Thoracic aorta (tissue), 2 donors: Measurements from ENCODE around the gene BCDIN3D. TPM values are rescaled to one million over a fixed set of nuclear protein-coding genes. Genes with fewer than 3 reads are reported as not detected.

Experiments used
- ATAC-seq: fragments of 150-250 bp; one replicate; pipeline ENCODE4 v1.8.0; 2017; ENCODE audit warnings: low read depth; ENCODE audit not compliant: insufficient number of reproducible peaks, low FRiP score
- DNase-seq: peaks from one replicate; pipeline ENCODE4 v3.0.0-alpha.2; 2020; ENCODE audit warnings: low spot score
- H3K27ac ChIP-seq, 2 donors: fragments of 200-600 bp; sonication (generic); 1 replicate in 1 of 2; 2 replicates in 1 of 2; pipeline ENCODE4 v1.5.1; 2016; ENCODE audit warnings: mild to moderate bottlenecking in 2 of 2, moderate library complexity in 2 of 2
- H3K27me3 ChIP-seq: fragments of 200-600 bp; sonication (generic); replicated peaks from 2 replicates; pipeline ENCODE4 v1.6.0; 2016; ENCODE audit warnings: mild to moderate bottlenecking; ENCODE audit not compliant: insufficient read depth
- H3K36me3 ChIP-seq: fragments of 200-600 bp; sonication (generic); one replicate; pipeline ENCODE4 v1.5.1; 2016
- H3K4me1 ChIP-seq, 2 donors: fragments of 200-600 bp; sonication (generic); 1 replicate in 1 of 2; 2 replicates in 1 of 2; pipeline versions ENCODE4 v1.5.1 to v1.6.0; 2016; ENCODE audit warnings: low read depth in 2 of 2, mild to moderate bottlenecking in 1 of 2; ENCODE audit not compliant: control insufficient read depth in 1 of 2
- H3K4me3 ChIP-seq: fragments of 200-600 bp; sonication (generic); 2 replicates; pipeline ENCODE4 v1.5.1; 2016; ENCODE audit warnings: mild to moderate bottlenecking
- H3K9me3 ChIP-seq: fragments of 200-600 bp; sonication (generic); 2 replicates; pipeline ENCODE4 v1.5.1; 2016
- total RNA-seq, 2 donors: library from RNA; depleted of rRNA; stranded (reverse); fragments of >200 nt; gene quantifications; one replicate each; pipeline versions ENCODE4 v1.1.0 to v1.2.3, GENCODE V29; 2016
- TF ChIP-seq, protein P1 (sequence below): fragments of 200-600 bp; sonication (generic); IDR thresholded peaks from one replicate; pipeline ENCODE4 v1.5.1; 2019; ENCODE audit warnings: antibody characterized with exemption

BCDIN3D gene, protein sequence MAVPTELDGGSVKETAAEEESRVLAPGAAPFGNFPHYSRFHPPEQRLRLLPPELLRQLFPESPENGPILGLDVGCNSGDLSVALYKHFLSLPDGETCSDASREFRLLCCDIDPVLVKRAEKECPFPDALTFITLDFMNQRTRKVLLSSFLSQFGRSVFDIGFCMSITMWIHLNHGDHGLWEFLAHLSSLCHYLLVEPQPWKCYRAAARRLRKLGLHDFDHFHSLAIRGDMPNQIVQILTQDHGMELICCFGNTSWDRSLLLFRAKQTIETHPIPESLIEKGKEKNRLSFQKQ
- 1 to 10 TPM; 1.6 to 2.7 TPM for total RNA-seq

DNA sequence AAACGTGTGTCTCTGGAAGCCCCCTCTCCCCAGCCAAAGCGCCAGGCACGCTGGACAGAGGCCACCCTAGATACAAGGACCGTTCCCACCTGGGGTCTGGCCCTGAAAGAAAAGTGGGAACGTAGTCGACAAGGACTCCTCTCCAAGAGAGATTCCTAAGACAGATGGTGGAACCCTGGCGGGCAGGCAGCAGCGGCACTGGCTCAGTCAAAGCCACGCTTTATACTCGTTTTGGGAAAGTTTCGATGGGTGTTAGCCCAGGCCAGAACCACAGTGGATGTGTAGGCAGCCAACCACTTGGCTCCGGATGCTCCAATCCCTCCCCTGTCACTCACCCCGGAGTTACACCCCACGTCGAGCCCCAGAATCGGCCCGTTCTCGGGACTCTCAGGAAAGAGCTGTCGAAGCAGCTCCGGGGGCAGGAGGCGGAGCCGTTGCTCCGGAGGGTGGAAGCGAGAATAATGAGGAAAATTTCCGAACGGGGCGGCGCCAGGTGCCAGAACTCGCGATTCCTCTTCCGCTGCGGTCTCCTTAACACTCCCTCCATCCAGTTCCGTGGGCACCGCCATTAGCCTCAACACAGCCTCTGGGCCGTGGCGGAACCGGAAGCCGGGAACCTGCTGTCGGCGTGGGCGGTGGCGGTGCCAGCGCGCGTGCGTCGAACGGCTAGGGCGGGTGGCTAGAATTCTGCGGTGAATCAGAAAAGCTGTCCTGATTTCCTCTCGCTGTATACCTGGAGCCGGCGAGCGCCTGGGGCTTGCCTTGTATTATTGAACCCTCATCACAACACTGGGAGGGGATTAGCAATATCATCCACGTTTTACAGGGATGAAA lies at the start of gene BCDIN3D:
TSS of gene BCDIN3D (minus strand) at position 588 of the 834 bp plus-strand sequence. CDS start at position 569, 19 bp downstream.
- peak within 1 kb of the TSS; percentile 92 to 93 for H3K27ac ChIP-seq
- H3K4me3 ChIP-seq: peak within 1 kb of the TSS; percentile 74
- no peaks in the 10 kb centered on the region for H3K9me3 ChIP-seq
- DNase-seq (peak; percentile 77), ATAC-seq (peak; percentile 71)
- no peaks in the 10 kb centered on the region for H3K27me3 ChIP-seq
- H3K36me3 ChIP-seq: no peaks in the 10 kb centered on the region
- peaks cover 8 to 14% of the 10 kb centered on the region in 2 donors for H3K4me1 ChIP-seq
- TF ChIP-seq, protein P1, sequence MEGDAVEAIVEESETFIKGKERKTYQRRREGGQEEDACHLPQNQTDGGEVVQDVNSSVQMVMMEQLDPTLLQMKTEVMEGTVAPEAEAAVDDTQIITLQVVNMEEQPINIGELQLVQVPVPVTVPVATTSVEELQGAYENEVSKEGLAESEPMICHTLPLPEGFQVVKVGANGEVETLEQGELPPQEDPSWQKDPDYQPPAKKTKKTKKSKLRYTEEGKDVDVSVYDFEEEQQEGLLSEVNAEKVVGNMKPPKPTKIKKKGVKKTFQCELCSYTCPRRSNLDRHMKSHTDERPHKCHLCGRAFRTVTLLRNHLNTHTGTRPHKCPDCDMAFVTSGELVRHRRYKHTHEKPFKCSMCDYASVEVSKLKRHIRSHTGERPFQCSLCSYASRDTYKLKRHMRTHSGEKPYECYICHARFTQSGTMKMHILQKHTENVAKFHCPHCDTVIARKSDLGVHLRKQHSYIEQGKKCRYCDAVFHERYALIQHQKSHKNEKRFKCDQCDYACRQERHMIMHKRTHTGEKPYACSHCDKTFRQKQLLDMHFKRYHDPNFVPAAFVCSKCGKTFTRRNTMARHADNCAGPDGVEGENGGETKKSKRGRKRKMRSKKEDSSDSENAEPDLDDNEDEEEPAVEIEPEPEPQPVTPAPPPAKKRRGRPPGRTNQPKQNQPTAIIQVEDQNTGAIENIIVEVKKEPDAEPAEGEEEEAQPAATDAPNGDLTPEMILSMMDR: no peak

DNA sequence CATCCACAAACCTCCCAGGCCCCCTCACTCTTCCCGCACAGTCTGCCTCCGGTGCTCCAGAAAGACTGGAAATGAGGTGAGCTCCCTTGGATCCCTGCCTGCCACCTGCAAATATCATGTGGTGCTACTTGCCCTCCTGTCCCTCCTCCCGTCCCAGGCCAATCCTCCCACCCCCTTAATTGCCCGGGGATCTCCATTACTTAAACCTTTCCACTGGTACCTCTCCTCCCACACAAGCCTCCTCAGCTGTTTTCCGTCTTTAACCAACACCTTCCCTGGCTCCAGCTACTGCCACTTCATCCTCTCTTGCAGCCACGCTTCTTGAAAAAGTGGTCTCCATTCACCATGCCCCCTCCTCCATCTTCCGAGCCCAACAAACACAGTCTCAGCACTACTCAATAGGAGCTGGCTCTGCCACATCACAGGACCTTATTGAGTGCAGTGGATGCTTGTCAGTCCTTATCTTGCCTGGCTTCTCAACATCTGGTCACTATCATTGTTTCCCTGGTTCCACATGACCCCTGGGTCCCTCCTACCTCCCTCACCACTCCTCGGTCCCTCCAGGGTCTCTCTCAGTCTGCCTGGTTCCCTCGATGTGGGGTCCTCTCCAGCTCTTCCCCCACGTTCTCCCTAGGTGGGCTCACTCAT lies 49.3 kb upstream of the BCDIN3D start:
- Histone ChIP-seq H3K27me3 (no peaks in the 10 kb centered on the region), H3K4me1 (no peaks in the 10 kb centered on the region), H3K27ac (no peak overlapping the region), H3K36me3 (no peaks in the 10 kb centered on the region), H3K4me3 (no peak overlapping the region), H3K9me3 (no peaks in the 10 kb centered on the region)
- TF ChIP-seq, protein P1: no peak
- no peak for ATAC-seq
- no peak for DNase-seq

DNA sequence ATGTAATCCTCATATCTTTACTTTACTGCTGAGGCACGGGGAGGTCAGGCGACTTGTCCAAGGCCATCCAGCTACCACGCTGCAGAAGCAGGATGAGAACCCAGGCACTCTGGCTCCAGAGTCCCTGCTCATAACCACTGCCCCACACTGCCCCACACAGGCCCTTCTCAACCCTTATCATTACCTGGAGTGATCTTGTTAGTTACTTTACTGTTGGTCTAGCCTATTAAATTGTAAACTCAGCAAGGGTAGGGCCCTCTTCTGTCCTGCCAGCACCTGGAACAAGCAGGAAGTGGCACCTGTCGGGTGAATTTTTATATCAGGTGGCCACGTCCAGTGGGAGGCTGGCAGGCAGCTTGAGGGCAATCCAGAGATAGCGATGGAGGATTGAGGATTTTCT lies 48.6 kb upstream of the BCDIN3D start:
- DNase-seq: no peak
- Histone ChIP-seq H3K4me1 (no peaks in the 10 kb centered on the region), H3K27me3 (no peaks in the 10 kb centered on the region), H3K4me3 (no peak overlapping the region), H3K9me3 (no peaks in the 10 kb centered on the region), H3K36me3 (no peaks in the 10 kb centered on the region), H3K27ac (no peak overlapping the region)
- ATAC-seq: no peak
- TF ChIP-seq, protein P1: no peak

DNA sequence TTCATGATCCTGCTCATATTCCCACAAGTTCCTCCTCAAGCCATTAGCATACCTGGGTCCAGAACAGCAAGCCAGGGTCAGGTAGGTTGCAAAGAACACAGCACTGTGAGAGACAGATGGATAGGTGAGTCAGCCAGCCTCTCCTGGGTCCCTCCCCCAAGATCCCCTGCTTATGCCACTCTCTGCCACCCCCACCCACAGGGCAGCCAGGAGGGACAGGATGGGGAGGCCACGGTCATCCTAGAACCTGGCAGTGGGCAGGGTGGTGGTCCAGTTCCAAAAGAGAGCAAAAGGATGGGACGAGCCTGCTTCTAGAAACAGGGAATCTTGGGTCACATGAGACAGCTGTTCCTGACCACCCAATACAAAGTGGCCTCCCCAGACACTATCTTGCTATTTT lies 48.1 kb upstream of the BCDIN3D start:
- Histone ChIP-seq H3K27me3 (no peaks in the 10 kb centered on the region), H3K9me3 (no peaks in the 10 kb centered on the region), H3K27ac (no peak overlapping the region), H3K4me3 (no peak overlapping the region), H3K4me1 (no peaks in the 10 kb centered on the region), H3K36me3 (no peaks in the 10 kb centered on the region)
- TF ChIP-seq, protein P1: no peak
- ATAC-seq: no peak
- DNase-seq: no peak

DNA sequence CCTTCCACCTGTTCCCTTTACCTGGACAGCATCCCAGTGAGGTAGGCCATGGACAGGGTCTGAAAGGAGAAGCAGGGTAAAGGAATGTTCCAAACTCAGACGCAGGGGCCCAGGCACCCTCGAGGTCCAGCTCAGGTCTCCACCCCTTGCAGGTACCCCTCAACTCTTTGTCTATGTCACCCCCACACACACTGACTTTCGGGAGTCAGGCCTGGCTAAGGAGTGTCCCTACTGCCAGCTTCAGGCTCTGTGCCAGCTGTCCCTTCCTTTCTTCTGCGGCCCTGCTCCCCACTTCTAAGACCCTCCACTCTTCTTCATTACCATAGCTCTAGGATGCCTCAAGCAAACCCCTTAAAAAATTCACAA lies 47.2 kb upstream of the BCDIN3D start:
- no peak overlapping the region for H3K4me3 ChIP-seq
- H3K27ac ChIP-seq: no peak overlapping the region
- no peaks in the 10 kb centered on the region for H3K36me3 ChIP-seq
- H3K4me1 ChIP-seq: no peaks in the 10 kb centered on the region
- ATAC-seq (no peak), DNase-seq (no peak)
- TF ChIP-seq, protein P1: no peak
- no peaks in the 10 kb centered on the region for H3K9me3 ChIP-seq
- no peaks in the 10 kb centered on the region for H3K27me3 ChIP-seq
